ENCODE results near the gene SETDB2. TPM values are rescaled to one million over a fixed set of nuclear protein-coding genes. Genes with fewer than 3 reads are reported as not detected.

The SETDB2 gene
- total RNA-seq, 1 experiment from 2014 or later: 5.2 TPM

GRCh38 chr13:49403996-49404702 lies 39.9 kb upstream of the SETDB2 start:
- H3K9me2 ChIP-seq (ENCODE audit: insufficient read depth): no peaks in the 10 kb centered on the region
- no peak overlapping the region for H3K4me2 ChIP-seq (ENCODE audit: low read length)
- H4K20me1 ChIP-seq (ENCODE audit: insufficient read depth): no peaks in the 10 kb centered on the region
- CTCF ChIA-PET: no interaction called here
- intact Hi-C loops (cut with micrococcal nuclease): no loop called here
- no peaks in the 10 kb centered on the region for H3K4me1 ChIP-seq (ENCODE audit: control insufficient read depth in 1 of 2, insufficient read depth in 2 of 2, low read length in 2 of 2)
- H3K36me3 ChIP-seq (ENCODE audit: control insufficient read depth in 1 of 2, insufficient read depth in 2 of 2, low read length in 2 of 2): no peaks in the 10 kb centered on the region
- no peaks in the 10 kb centered on the region for H3K9me3 ChIP-seq (ENCODE audit: control insufficient read depth in 1 of 2, insufficient read depth in 1 of 2, low read depth in 1 of 2, low read length in 2 of 2)
- TF ChIP-seq MAX (IDR thresholded peaks at IDR 0.05): no peak
- no peak for TF ChIP-seq YY1 (IDR thresholded peaks at IDR 0.05; ENCODE audit: extremely low read depth, insufficient replicate concordance, low read depth, low read length)
- TF ChIP-seq ZFX (IDR thresholded peaks at IDR 0.05): no peak
- TF ChIP-seq CBX3 (IDR thresholded peaks at IDR 0.05; ENCODE audit: low read depth): no peak
- no peak for TF ChIP-seq RAD21 (IDR thresholded peaks at IDR 0.05; ENCODE audit: low read depth)
- no peak for TF ChIP-seq ZBTB33 (IDR thresholded peaks at IDR 0.05; ENCODE audit: extremely low read depth, insufficient replicate concordance, low read length)
- TF ChIP-seq JUND (IDR thresholded peaks at IDR 0.05): no peak
- RAD21 ChIA-PET (ENCODE audit: low non-redundant PET in 1 of 2, low total read pairs in 2 of 2, uncharacterized antibody in 2 of 2, unreplicated experiment in 2 of 2): no interaction called here
- H3K27me3 ChIP-seq (ENCODE audit: insufficient read depth, low read length): no peaks in the 10 kb centered on the region
- no peak overlapping the region for H2AFZ ChIP-seq (ENCODE audit: low read depth, low read length, poor library complexity, severe bottlenecking)
- POLR2A ChIA-PET: no interaction called here
- DNase-seq (ENCODE audit: low read depth, low spot score): no peak
- no peak overlapping the region for H3K4me3 ChIP-seq (replicated peaks in 1 of 2; ENCODE audit: low read depth in 1 of 2, low read length in 2 of 2)
- no peak overlapping the region for H3K27ac ChIP-seq (ENCODE audit: low read depth, low read length)
- no peak overlapping the region for H3K9ac ChIP-seq (ENCODE audit: low read length)
- no peak for ATAC-seq
- BruUV-seq (replicated peaks): no TSS peak
- no peaks in the 10 kb centered on the region for H3K79me2 ChIP-seq (ENCODE audit: insufficient read depth, low read length)

GRCh38 chr13:49404703-49405020 lies 39.4 kb upstream of the SETDB2 start:
- ChIA-PET RAD21 (ENCODE audit: low non-redundant PET in 1 of 2, low total read pairs in 2 of 2, uncharacterized antibody in 2 of 2, unreplicated experiment in 2 of 2) (no interaction called here), POLR2A (no interaction called here)
- H3K4me1 ChIP-seq (ENCODE audit: control insufficient read depth in 1 of 2, insufficient read depth in 2 of 2, low read length in 2 of 2): no peaks in the 10 kb centered on the region

More at GRCh38 chr13:49404703-49405020, 39.4 kb upstream of the SETDB2 start:
- intact Hi-C loops (cut with micrococcal nuclease): no loop called here
- Histone ChIP-seq H4K20me1 (ENCODE audit: insufficient read depth) (no peaks in the 10 kb centered on the region), H3K79me2 (ENCODE audit: insufficient read depth, low read length) (no peaks in the 10 kb centered on the region), H3K36me3 (ENCODE audit: control insufficient read depth in 1 of 2, insufficient read depth in 2 of 2, low read length in 2 of 2) (no peaks in the 10 kb centered on the region), H3K27me3 (ENCODE audit: insufficient read depth, low read length) (no peaks in the 10 kb centered on the region), H2AFZ (ENCODE audit: low read depth, low read length, poor library complexity, severe bottlenecking) (no peak overlapping the region), H3K9me2 (ENCODE audit: insufficient read depth) (no peaks in the 10 kb centered on the region), H3K4me3 (replicated peaks in 1 of 2; ENCODE audit: low read depth in 1 of 2, low read length in 2 of 2) (no peak overlapping the region), H3K9me3 (ENCODE audit: control insufficient read depth in 1 of 2, insufficient read depth in 1 of 2, low read depth in 1 of 2, low read length in 2 of 2) (no peaks in the 10 kb centered on the region), H3K27ac (ENCODE audit: low read depth, low read length) (no peak overlapping the region), H3K4me2 (ENCODE audit: low read length) (no peak overlapping the region), H3K9ac (ENCODE audit: low read length) (no peak overlapping the region)
- TF ChIP-seq YY1 (IDR thresholded peaks at IDR 0.05; ENCODE audit: extremely low read depth, insufficient replicate concordance, low read depth, low read length) (no peak), TCF7L2 (IDR thresholded peaks at IDR 0.05; ENCODE audit: borderline replicate concordance, extremely low read depth, insufficient read depth, insufficient read length) (no peak), POLR2A (IDR thresholded peaks at IDR 0.05; ENCODE audit: borderline replicate concordance, extremely low read depth, insufficient read depth, insufficient read length) (no peak), MAX (IDR thresholded peaks at IDR 0.05) (no peak), EGR1 (IDR thresholded peaks at IDR 0.05; ENCODE audit: low read depth) (no peak), CEBPB (IDR thresholded peaks at IDR 0.05; ENCODE audit: low read depth) (no peak), CTCF (IDR thresholded peaks at IDR 0.05 in 2 of 3, conservative IDR thresholded peaks at IDR 0.05 in 1 of 3; ENCODE audit: borderline replicate concordance in 1 of 3, insufficient read depth in 1 of 3, low read depth in 2 of 3, low read length in 2 of 3) (no peak), EZH2phosphoT487 (IDR thresholded peaks at IDR 0.05; ENCODE audit: borderline replicate concordance) (no peak), SIN3A (IDR thresholded peaks at IDR 0.05; ENCODE audit: low read depth) (no peak)
- DNase-seq (ENCODE audit: low read depth, low spot score) (no peak), ATAC-seq (no peak)
- BruUV-seq (replicated peaks): no TSS peak
- CTCF ChIA-PET: no interaction called here
